Parietal lobe (tissue), 1 donor: ENCODE measurements around the gene LONP1. TPM values are rescaled to one million over a fixed set of nuclear protein-coding genes. Genes with fewer than 3 reads are reported as not detected.

Source experiments
- total RNA-seq: library from RNA; depleted of rRNA; stranded (reverse); fragments of >200 nt; gene quantifications from one replicate; pipeline ENCODE4 v1.2.3, GENCODE V29; 2014

LONP1 gene
- 55.1 TPM for total RNA-seq

GRCh38 chr19:5719961-5720790 is at the start of gene LONP1, which contains the start of gene CATSPERD:
Gene LONP1 (minus strand): TSS chr19:5720146. CDS start chr19:5720132, 14 bp downstream.
Gene CATSPERD (plus strand): TSS chr19:5720637. CDS start chr19:5720738, 101 bp downstream.

GRCh38 chr19:5690125-5690954 is 29.6 kb downstream of the LONP1 start, which contains the start of gene RPL36:
Gene RPL36 (plus strand): TSS chr19:5690295. CDS start chr19:5690508, 213 bp downstream.

GRCh38 chr19:5680437-5681368 is 39.2 kb downstream of the LONP1 start, which contains the start of the genes HSD11B1L and MICOS13:
Gene HSD11B1L (plus strand): TSS chr19:5681027. CDS start chr19:5684833, 3,806 bp downstream.
Gene MICOS13 (minus strand): TSS chr19:5680516. CDS start chr19:5680486, 30 bp downstream.

Other genes with a start within 250 kb of the LONP1 start
- gene TINCR, start 152.2 kb downstream of the LONP1 start, total RNA-seq = 0.63 TPM
- 116 TPM for gene SAFB2, start 97.4 kb downstream of the LONP1 start, total RNA-seq
- gene SAFB, start 97.1 kb downstream of the LONP1 start, total RNA-seq = 147 TPM
- 11.3 TPM for gene MICOS13, start 39.6 kb downstream of the LONP1 start, total RNA-seq
- 21.6 TPM for gene HSD11B1L, start 39.1 kb downstream of the LONP1 start, total RNA-seq
- 252 TPM for gene RPL36, start 29.9 kb downstream of the LONP1 start, total RNA-seq
- gene CATSPERD, start 491 bp upstream of the LONP1 start, total RNA-seq = not detected
- 0.94 TPM for gene PRR22, start 64.6 kb upstream of the LONP1 start, total RNA-seq
- gene DUS3L, start 71.0 kb upstream of the LONP1 start, total RNA-seq = 16.3 TPM
- not detected for gene NRTN, start 84.9 kb upstream of the LONP1 start, total RNA-seq
- not detected for gene FUT6, start 119.6 kb upstream of the LONP1 start, total RNA-seq
- gene FUT3, start 131.3 kb upstream of the LONP1 start, total RNA-seq = not detected
- gene FUT5, start 150.4 kb upstream of the LONP1 start, total RNA-seq = not detected
- gene NDUFA11, start 183.6 kb upstream of the LONP1 start, total RNA-seq = 93.3 TPM
- 8.5 TPM for gene VMAC, start 184.7 kb upstream of the LONP1 start, total RNA-seq
- 6.6 TPM for gene CAPS, start 194.1 kb upstream of the LONP1 start, total RNA-seq